Mononuclear cell (primary cell): ENCODE data around the gene METTL17. TPM values are rescaled to one million over a fixed set of nuclear protein-coding genes. Genes with fewer than 3 reads are reported as not detected.
"Not testable (repeated sequence)": the region's sequence is repeated elsewhere in the genome, so short reads cannot be mapped to it uniquely, and the experiment has no call there.

Source experiments
- H3K27me3 ChIP-seq: 2 replicates; pipeline ENCODE4 v1.6.0; 2011; ENCODE audit warnings: low read length, control low read depth; ENCODE audit not compliant: insufficient read depth
- H3K4me1 ChIP-seq: 2 replicates; pipeline ENCODE4 v1.5.1; 2011; ENCODE audit warnings: mild to moderate bottlenecking, low read length, control low read depth; ENCODE audit not compliant: insufficient read depth
- H3K4me3 ChIP-seq: 2 replicates; pipeline ENCODE4 v1.5.1; 2011; ENCODE audit warnings: mild to moderate bottlenecking, low read length, moderate library complexity
- H3K9me3 ChIP-seq: 2 replicates; pipeline ENCODE4 v1.5.1; 2011; ENCODE audit warnings: low read depth, mild to moderate bottlenecking, control low read depth, low read length
- total RNA-seq: library from RNA; depleted of rRNA; stranded (reverse); fragments of >200 nt; gene quantifications from one replicate; pipeline ENCODE4 v1.2.3, GENCODE V29; 2012

The METTL17 gene, protein sequence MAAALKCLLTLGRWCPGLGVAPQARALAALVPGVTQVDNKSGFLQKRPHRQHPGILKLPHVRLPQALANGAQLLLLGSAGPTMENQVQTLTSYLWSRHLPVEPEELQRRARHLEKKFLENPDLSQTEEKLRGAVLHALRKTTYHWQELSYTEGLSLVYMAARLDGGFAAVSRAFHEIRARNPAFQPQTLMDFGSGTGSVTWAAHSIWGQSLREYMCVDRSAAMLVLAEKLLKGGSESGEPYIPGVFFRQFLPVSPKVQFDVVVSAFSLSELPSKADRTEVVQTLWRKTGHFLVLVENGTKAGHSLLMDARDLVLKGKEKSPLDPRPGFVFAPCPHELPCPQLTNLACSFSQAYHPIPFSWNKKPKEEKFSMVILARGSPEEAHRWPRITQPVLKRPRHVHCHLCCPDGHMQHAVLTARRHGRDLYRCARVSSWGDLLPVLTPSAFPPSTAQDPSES
- 50.6 TPM for total RNA-seq

DNA sequence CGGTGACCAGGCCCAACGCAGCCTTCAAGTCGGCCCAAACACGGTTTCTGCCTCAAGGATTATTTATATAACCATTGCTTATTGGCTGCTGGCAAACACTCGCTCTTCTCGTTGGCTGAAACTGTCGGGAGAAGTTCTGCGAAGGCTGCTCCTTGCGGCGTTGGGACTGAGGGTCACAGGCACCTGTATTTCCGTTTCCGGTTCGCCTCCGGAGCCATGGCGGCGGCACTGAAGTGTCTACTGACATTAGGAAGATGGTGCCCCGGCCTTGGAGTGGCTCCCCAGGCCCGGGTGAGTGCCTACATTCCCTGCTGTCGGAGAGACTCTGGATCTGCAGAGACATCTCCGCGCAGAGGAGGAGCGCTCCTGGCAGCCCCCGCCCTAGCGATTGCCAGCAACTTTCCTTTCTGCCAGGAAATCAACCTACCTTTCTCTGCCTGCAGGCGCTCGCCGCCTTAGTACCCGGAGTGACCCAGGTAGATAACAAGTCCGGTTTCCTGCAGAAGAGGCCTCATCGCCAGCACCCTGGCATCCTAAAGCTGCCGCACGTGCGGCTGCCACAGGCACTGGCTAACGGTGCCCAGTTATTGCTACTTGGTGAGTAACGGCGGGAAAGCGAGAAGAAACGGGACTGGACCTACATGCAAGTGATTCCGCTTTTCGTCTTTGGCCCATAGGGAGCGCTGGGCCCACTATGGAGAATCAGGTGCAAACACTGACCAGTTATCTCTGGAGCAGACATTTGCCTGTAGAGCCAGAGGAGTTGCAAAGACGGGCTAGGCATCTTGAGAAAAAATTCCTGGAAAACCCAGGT is at the start of gene METTL17:
TSS of gene METTL17 (plus strand) at position 194 of the 814 bp plus-strand sequence. CDS start at position 217, 23 bp downstream.
- peak within 1 kb of the TSS; percentile 86 for H3K4me3 ChIP-seq
- no peaks in the 10 kb centered on the region for H3K27me3 ChIP-seq
- H3K4me1 ChIP-seq, result peaks cover 52% of the 10 kb centered on the region
- no peaks in the 10 kb centered on the region for H3K9me3 ChIP-seq

DNA sequence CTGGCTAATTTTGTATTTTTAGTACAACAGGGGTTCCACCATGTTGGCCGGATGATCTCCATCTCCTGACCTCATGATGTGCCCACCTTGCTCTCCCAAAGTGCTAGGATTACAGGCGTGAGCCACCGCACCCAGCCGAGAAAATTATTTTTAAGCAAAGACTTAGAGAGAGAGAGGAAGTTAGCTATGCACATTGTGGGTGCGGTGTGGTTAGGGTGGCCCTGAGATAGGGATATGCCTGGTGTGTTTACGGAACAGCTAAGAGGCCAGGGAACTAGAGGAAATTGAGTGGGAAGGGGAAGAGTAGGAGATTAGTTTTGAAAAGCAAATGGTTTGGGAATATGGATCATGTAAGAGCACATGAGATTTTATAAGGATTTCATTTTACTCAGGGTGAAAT is 44.6 kb upstream of the METTL17 start:
- H3K4me3 ChIP-seq, H3K9me3 ChIP-seq, H3K27me3 ChIP-seq: not testable (repeated sequence)
- H3K4me1 ChIP-seq, result peaks cover 23% of the 10 kb centered on the region

DNA sequence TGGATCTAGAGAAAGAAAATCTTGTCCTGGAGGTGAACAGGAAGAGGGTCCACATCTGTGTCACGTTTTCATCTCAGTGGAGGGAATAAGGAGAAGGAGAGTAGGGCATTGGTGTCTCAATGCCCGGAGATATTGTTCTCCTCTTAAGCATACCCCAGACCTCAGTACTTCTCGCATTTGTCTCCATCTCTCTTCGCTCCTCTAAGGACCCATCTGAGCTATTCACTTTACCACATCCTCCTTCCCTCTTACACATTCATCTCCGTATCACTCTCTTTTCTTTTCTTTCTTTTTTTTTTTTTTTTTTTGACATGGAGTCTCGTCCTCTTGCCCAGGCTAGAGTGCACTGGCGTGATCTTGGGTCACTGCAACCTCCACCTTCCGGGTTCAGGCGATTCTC is 43.1 kb upstream of the METTL17 start:
- H3K4me1 ChIP-seq, result peaks cover 23% of the 10 kb centered on the region
- not testable (repeated sequence) for H3K27me3 ChIP-seq, H3K9me3 ChIP-seq, H3K4me3 ChIP-seq

DNA sequence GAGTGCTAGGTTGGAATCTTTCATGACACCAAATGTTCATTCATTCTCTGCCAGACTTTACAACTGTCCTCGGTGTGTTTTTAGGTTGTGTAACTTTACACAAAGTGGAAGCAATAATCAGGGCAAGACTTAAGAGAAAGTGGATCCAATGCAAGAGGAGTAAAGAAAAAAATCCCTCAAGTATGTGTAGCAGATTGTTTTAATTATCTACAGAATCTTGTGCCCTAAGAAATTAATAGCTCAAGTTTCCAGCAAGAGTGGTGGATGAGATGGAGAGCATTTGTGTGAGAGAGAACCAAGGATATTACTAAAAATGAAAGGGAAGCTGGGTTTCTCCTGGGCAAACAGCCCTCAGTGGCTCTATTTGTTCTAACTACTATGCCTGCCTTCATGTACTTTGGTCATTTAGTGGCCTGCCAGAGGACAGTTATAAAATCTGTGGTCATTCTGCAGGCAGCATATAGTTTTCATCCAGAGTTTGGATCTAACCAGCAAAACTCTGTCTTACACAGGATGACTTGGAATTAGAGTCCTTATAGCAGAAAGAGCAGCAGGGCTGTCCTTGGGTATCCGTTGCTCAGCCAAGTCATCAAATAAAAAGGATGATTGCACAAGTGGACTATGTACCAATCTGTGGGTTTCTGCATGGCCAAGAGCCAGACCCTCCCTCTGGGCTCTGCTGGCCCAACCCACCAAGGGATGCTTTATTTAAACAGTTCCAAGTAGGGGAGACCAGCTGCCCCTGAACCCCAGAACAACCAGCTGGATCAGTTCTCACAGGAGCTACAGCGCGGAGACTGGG is 34.8 kb upstream of the METTL17 start, which contains the start of gene RNASE2:
TSS of gene RNASE2 (plus strand) at position 752 of the 802 bp plus-strand sequence. CDS start 285 bp downstream, outside the sequence.
- H3K9me3 ChIP-seq, H3K27me3 ChIP-seq: not testable (repeated sequence)
- H3K4me1 ChIP-seq, result peaks cover 38% of the 10 kb centered on the region
- H3K4me3 ChIP-seq, result peak within 1 kb of the TSS; percentile 14

DNA sequence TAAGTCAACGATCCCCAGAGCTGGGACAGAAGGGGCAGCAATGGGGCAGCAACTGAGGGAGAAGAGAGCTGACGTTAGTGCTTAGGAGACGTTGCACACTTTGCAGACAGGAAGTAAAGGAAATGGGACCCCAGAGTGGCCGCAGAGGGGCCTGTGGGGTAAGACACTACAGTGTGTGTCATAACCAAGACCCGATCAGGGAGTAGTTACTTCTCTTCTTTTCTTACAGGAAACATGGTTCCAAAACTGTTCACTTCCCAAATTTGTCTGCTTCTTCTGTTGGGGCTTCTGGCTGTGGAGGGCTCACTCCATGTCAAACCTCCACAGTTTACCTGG is 34.3 kb upstream of the METTL17 start:
- Histone ChIP-seq H3K4me1 (peaks cover 38% of the 10 kb centered on the region), H3K4me3 (peak overlapping the region; percentile 14)
- H3K27me3 ChIP-seq, H3K9me3 ChIP-seq: not testable (repeated sequence)

DNA sequence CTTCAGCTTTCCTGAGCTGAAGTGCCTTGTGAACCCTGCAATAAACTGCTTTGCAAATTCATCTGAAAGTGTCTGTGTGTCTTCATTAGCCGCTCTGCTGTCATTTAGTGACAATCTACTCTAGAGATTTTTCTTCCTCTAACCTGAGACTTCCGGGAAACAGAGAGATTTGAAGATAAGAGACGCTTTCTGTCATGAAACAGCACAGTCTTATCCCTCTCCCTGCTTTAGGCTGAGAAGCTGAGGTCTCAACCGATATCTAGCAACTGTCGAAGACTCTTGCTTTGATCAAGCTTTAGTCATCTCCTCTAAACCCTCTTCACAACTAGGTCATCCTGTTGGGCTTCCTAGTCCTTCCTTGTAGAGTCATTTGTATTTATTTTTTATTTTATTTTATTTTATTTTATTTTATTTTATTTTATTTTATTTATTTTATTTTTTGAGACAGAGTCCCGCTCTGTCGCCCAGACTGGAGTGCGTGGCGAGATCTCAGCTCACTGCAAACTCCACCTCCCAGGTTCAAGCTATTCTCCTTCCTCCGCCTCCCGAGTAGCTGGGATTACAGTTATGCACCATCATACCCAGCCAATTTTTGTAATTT is 33.3 kb upstream of the METTL17 start:
- H3K4me3 ChIP-seq, result no peak overlapping the region
- peaks cover 38% of the 10 kb centered on the region for H3K4me1 ChIP-seq
- H3K27me3 ChIP-seq, result no peaks in the 10 kb centered on the region
- no peaks in the 10 kb centered on the region for H3K9me3 ChIP-seq

DNA sequence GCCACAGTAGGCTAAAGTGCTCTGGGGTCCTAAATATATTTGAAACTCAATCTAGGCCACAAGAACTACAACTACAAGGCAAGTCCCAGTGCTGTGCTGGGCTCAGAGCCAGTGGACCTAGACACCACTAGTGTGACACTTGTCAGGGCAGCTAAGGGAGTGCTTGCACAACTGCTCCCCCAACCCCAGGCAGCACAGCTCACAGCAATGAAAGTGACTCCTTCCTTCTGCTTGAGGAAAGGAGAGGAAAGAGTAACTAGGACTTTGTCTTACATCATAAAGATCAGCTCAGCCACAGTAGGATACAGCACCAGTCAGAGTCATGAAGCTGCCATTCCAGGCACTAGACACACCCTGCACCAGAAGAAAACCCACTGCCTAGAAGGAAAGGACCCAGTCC is 30.8 kb upstream of the METTL17 start:
- not testable (repeated sequence) for H3K27me3 ChIP-seq, H3K4me3 ChIP-seq, H3K9me3 ChIP-seq
- peaks cover 26% of the 10 kb centered on the region for H3K4me1 ChIP-seq

DNA sequence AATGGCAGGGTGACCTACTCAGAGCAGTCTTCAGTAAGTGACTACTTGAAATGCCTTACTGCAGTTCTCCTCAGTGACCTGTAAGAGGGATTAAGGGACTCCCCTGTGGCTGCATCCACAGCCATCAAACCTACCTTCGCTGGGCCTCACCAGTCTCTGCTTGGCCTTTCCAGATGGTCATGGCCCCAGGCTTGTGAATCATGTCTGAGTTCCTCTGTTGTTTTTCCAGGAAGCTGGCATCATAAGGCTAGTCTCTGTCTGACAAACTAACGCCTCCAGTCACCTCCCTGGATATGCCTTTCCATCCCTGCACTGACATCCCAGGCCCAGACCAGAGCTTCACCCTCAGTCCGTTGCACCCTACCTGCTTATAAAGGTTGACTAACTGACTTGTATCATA is 20.4 kb upstream of the METTL17 start:
- H3K9me3 ChIP-seq, result no peaks in the 10 kb centered on the region
- H3K4me3 ChIP-seq, result no peak overlapping the region
- H3K27me3 ChIP-seq, result peaks cover 10% of the 10 kb centered on the region

DNA sequence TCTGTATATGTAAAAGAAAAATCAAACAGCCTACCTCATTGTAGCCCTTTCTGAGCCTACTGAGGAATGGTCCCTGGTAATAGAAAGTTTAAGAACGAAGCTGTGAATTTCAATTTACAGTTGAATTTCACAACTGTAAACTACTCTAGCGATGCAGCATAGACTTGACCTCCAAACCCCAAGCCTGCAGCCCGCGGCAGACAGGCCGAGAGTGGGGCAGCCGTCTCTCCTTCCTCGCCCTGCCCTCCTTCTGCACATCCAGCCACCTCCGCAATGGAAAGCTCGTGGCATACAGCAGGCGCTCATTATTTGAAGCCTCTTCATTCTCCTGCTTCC is 19.2 kb upstream of the METTL17 start:
- Histone ChIP-seq H3K4me3 (peak overlapping the region; percentile 43), H3K4me1 (peaks cover 13% of the 10 kb centered on the region), H3K9me3 (no peaks in the 10 kb centered on the region), H3K27me3 (peaks cover 10% of the 10 kb centered on the region)

More for the DNA sequence above, 20.4 kb upstream of the METTL17 start:
- H3K4me1 ChIP-seq, result peaks cover 13% of the 10 kb centered on the region

DNA sequence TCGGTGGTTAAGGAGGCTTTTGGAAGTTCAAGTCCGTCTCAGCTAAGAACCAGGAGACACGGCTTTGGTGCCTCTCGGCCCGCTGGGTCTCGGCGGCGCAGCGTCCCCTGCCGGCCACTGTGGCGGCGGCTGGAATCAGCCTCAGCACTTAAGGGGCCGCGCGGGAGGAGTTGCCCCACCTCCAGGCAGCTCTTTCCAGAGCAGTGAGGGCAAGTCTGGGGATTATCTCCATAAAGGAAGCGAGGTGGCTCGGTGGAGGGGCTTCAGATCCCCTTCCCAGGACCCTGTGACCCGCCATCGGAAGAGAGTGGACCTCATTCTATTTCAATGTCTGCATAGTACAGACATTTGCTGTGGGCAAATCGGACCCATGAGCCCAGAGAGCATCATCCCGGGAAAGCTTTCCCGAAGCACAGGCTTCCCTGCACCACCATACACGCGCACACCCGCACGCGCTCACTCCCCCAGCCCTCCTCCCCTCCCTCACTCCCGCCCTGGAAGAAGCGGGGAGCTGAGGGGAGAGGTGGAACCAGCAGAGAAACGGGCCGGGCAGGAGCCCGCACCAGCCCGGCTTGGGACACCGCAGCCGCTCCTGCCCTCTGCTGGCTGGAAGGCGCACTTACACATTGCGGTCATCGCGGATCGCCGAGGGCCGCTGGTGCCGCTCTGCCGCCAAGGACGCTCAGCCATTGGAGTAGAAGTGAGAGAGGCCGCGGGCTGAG is 18.6 kb upstream of the METTL17 start:
- peaks cover 13% of the 10 kb centered on the region for H3K4me1 ChIP-seq
- peak overlapping the region; percentile 43 for H3K4me3 ChIP-seq
- peaks cover 7% of the 10 kb centered on the region for H3K27me3 ChIP-seq
- no peaks in the 10 kb centered on the region for H3K9me3 ChIP-seq

DNA sequence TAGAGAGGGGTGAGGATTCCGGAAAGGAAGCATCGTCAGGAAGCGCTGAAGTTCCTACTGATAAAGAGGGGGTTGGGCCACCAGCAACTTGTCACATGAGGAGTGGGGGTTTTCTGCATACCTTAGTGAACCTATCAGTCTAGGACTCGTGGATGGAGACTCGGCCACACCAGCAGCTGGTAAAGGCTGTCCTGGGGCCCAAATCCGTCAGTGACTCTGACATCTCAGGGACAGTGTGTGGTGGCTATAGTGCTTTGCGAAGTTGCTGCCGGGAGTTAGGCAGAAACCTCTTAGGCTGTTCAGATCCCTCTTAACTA is 18.1 kb upstream of the METTL17 start:
- H3K27me3 ChIP-seq, result peaks cover 4% of the 10 kb centered on the region
- peaks cover 13% of the 10 kb centered on the region for H3K4me1 ChIP-seq
- H3K4me3 ChIP-seq, result no peak overlapping the region
- H3K9me3 ChIP-seq, result no peaks in the 10 kb centered on the region

DNA sequence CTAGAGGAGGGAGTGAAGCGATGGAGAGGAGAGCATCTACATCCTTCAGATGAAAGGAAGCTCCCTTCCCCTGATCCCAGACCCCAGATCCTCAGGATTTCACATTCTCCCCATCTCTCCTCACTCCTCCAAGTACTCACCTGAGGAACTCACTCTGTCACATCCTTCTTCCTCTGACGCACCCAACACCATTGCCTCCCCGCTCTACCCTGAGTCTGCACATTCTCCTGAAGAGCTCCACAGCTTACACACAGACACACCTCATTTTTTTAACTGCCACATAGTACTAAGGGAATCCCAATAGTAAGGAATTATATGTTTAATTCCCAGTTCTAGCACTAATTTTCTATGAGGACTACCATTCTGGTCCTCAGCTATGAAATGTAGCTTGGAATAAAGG is 16.3 kb upstream of the METTL17 start:
- no peak overlapping the region for H3K4me3 ChIP-seq
- H3K9me3 ChIP-seq, result no peaks in the 10 kb centered on the region
- peaks cover 13% of the 10 kb centered on the region for H3K4me1 ChIP-seq
- no peaks in the 10 kb centered on the region for H3K27me3 ChIP-seq

DNA sequence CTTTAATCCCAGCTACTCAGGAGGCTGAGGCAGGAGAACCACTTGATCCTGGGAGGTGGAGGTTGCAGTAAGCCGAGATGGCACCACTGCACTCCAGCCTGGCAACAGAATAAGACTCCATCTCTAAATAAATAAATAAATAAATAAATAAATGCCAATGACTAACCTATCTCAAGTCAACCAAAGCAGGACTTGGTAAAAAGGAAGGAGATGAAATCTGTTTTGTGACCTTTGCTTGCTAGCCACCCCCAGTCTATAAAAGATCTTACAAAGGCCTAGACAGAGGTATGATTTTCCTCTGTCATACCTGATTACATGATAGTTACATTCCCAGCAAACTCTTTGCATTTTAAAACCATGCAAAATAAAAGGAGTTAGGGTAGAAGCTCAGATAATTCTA is 13.5 kb upstream of the METTL17 start:
- H3K4me3 ChIP-seq, result no peak overlapping the region
- H3K27me3 ChIP-seq, result peaks cover 2% of the 10 kb centered on the region
- peaks cover 6% of the 10 kb centered on the region for H3K4me1 ChIP-seq
- H3K9me3 ChIP-seq, result no peaks in the 10 kb centered on the region

DNA sequence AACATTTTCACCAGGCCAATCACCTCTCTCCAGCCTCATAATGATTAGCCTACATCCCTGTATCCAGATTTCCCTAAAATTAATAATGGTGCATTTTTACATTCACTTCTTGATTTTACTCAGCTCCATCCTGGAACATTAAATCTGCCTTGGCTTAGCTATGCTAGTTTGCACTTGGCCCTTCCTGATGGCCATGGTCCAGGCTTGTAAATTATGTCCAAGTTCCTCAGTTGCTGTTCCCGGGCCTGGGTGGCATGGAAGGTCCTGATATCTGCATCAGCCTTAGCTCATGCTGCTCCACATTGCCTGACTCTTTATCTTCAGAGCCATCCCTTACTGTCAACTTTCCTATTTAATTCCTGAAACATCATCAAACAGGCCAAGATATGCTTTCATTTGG is 11.1 kb upstream of the METTL17 start:
- no peak overlapping the region for H3K4me3 ChIP-seq
- no peaks in the 10 kb centered on the region for H3K9me3 ChIP-seq
- H3K4me1 ChIP-seq, result no peaks in the 10 kb centered on the region
- H3K27me3 ChIP-seq, result peaks cover 2% of the 10 kb centered on the region
